NCI-H748 (cell line): ENCODE results near the gene ZCRB1.
"Not testable (repeated sequence)": the region's sequence is repeated elsewhere in the genome, so short reads cannot be mapped to it uniquely, and the experiment has no call there.

Experiments
- DNase-seq: peaks from one replicate; lab custom pipeline; 2025; ENCODE audit not compliant: unreplicated experiment; lab: John Stamatoyannopoulos, UW

Gene ZCRB1, protein sequence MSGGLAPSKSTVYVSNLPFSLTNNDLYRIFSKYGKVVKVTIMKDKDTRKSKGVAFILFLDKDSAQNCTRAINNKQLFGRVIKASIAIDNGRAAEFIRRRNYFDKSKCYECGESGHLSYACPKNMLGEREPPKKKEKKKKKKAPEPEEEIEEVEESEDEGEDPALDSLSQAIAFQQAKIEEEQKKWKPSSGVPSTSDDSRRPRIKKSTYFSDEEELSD

DNA sequence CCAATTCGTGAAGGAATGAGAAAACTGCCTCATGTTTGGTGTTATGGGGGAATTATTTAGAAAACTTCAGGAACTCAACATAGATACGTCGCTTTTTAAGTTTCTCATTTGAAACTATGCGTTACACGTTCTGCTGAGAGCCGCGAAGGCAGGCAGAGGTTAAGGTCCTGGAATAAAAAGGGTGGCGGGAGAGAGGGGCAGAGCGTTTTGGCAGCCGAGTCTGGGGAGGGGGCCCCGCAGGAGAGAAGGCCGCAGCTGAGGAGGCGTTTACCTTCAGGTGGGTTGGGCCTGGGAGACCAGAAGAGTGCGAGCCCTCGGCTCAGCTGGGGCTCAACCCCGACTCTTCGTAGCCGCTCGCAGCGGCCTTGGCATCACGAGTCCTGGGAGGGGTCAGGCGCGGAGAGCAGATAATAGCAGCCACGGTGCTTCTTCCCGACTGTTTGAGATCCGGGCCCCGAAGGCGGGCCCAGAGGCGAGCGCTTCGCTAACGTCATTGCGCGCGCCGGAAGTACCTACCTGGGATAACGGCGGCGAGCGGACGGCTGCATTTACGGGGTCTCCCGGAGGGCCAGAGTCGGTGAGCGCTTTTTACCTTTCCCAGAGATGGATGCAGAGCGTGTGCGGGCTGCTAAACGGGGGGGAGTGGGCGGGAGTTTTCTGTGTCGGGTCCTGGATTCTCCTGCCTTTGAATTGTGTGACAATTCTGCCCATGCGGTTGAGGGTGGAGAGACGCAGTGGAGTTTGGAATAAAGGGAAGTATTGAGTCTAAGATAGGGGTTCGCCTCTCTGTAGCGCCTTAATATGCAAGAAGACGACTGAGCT is at the start of gene ZCRB1, which contains the start of gene PPHLN1:
Gene ZCRB1 (minus strand): TSS at position 442 of the 822 bp plus-strand sequence. CDS start 1,992 bp downstream, outside the sequence.
Gene PPHLN1 (plus strand): TSS at position 515 of the 822 bp plus-strand sequence. CDS start 9,736 bp downstream, outside the sequence.
- peak; percentile 97 for DNase-seq

DNA sequence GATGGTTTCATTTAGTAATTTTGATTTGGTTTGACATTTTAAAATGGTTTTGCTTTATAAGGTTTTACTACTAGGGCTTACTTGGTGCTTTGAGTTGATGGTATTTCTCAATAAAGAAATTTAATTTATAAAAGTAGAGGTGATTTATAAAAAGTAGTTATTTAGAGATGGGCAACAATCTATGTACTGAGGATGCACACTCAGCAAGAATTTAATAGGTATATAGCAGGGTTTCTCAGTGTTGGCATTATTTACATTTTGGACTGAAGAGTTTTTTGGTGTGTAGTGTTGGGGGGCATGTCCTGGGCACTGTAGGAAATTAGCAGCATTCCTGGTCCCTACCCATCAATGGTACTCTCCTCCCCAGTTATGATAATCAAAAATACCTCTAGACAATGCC is 47.8 kb upstream of the ZCRB1 start:
- no peak for DNase-seq

DNA sequence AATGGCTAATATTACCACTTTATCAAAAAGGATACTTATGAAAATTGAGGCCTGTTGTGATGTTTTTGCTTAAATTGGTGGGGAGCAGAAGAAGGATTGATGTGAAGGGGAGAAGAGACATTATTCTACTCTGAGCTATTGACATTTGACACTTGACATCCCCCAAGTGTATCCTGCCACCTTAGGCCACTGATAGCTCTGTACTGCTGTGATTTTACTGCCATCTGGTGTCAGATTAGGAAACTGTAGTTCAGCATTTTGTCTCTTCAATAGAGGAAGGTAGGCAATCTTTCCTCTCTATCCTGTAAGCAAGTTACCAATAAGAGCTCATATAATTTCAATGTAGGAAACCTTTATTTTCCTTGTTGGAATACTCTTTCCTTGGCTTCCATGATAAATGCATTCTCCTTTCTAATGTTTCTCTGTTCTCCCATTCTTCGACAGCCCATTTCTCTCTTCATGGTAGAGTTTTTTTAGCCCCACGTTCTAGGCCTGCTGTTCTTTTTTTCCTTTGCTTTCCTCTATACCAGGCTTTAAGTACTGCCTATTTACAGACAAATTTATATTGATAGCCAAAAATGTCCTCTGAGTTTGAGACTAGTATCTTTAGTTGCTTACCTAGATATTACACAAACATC is 46.4 kb upstream of the ZCRB1 start:
- peak; percentile 71 for DNase-seq

GRCh38 chr12:42370013-42370412 is 44.1 kb upstream of the ZCRB1 start:
- no peak for DNase-seq

DNA sequence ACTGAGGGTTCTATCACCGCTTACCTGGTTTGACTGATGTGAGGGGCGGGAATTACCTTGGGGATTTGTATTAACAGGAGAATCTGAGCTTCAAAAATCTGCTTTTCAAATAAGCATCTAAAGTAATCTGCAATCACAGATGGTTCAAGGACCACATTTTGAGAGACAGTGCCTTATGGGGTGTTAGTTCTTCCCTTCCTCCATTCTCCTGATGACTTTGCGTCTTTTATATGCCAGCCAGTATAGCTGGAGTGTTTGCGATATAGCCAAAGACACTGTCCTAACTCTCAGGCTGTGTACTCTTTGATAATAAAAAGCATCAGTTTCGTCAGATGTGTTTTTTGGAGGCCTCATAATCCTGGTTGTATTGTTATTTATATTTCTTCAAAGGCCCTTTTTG is 39.6 kb upstream of the ZCRB1 start:
- no peak for DNase-seq

GRCh38 chr12:42364692-42365091 is 38.8 kb upstream of the ZCRB1 start:
- no peak for DNase-seq

- no peak for DNase-seq
Observed at GRCh38 chr12:42362647-42363260, 36.9 kb upstream of the ZCRB1 start.

DNA sequence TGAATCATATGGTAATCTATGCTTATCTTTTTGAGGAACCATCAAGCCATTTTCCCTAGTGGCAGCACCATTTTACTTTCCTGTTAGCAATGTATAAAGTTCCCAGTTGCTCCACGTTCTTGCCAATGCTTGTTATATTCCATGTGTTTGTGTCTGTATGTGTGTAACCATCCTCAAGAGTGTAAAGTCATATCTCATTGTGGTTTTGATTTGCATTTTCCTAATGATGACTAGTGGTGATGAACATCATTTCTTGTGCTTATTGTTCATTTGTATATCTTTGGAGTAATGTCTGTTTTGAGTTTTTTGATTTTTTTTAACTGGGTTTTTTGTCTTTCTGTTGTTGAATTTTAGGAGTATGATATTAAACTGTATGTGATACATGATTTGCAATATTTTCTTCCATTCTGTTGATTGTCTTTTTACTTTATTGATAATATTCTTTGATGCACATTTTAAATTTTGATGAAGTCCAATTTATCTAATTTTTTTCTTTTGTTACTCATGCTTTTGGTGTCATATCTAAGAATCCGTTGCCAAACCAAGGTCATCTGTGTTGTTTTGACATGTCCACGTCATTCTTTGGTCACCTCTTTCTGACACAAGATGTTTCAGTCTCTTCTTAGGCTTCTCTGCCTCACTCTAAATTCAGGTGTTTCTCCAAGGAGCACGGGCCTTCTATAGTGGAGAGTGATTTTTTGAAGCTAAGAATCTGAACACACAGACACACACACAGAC is 36.2 kb upstream of the ZCRB1 start:
- DNase-seq = no peak

DNA sequence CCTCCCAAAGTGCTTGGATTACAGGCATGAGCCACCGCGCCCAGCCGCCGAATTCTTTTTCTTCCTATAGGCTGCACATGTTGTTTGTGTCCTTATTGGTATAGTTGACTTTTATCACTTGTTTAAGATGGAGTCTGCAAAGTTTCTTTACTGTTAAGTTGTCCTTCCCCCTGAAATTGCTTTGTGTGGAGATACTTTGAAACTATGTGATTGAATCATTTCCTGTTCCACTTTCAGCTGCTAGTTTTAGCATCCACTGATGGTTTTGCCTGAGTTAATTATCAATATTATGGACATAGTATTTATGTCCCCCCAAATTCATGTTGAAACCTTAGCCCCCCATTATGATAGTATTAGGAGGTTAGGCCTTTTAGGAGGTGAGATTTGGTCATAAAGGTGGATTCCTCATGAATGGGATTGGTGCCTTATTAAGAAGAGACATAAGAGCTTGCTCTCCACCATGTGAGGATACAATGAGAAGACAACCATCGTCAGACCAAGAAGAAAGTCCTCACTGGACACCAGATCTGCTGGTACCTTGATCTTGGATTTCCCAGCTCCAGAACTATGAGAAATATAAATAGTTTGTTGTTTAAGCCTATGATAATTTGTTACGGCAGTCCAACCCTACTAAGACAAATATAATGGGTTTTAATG is 35.0 kb upstream of the ZCRB1 start:
- no peak for DNase-seq

DNA sequence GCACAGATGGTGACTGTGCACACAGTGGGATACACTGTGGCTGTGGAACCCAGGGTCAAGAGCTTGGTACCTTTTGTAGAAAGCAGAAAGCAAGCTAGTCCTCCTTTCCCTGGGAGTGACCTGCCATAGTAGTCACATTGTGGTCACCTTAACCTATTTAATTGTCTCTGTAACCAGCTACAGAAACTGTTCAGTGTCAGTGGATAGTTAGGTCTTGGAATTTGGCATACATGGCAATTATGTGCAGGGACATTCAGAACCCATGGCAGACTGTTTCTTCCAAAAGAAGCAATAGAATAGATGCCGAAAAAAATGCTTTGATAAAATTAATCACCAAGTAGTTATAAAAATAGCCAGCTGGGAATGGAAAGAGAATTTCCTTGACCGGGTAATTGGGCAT is 30.4 kb upstream of the ZCRB1 start:
- no peak for DNase-seq

GRCh38 chr12:42350021-42350407 is 24.1 kb upstream of the ZCRB1 start:
- not testable (repeated sequence) for DNase-seq

GRCh38 chr12:42349119-42350020 is 23.5 kb upstream of the ZCRB1 start:
- peak; percentile 12 for DNase-seq

DNA sequence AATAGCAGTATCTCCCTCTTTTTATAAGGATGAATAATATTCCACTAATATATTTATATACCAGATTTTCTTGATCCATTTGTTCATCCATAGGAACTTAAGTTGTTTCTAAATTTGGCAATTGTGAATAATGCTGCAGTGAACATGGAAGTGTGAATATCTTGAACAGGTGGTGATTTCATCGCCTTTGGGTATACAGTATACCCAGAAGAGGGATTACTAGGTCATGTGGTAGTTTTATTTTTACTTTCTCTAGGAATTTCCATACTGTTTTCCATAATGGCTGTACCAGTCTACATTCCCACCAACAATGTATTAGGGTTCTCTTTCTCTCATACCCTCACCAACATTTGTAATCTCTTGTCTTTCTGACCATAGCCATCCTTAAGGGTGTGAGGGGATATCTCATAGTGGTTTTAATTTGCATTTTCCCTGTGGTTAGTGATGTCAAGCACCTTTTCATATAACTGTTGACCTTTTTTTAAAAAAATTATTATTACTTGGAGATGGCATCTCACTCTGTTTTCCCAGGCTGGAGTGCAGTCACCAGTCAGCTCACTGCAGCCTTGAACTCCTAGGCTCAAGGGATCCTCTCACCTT is 20.6 kb upstream of the ZCRB1 start:
- DNase-seq = no peak

GRCh38 chr12:42343721-42344120 is 17.8 kb upstream of the ZCRB1 start:
- no peak for DNase-seq

- DNase-seq = no peak
Observed at GRCh38 chr12:42342028-42342427, 16.1 kb upstream of the ZCRB1 start.

DNA sequence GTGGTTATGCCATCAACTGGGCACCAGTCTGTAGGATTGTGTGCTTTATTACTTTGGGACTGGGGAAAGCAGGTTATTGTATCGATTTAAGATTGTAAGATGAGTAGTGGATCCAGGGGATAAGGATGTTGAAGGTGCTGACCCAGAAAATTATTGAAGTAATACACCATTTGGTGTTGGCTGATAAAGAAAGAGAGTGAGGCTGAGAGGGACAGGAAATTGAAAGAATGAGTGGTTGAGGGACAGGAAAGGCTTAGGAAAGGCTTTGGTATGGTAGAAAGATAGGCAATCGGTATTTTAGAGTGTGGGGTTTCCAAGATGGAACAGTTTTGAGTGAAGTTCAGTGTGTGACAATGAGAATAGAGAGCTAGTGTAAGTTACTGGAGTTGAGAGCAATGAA is 12.4 kb upstream of the ZCRB1 start:
- no peak for DNase-seq

- no peak for DNase-seq
Observed at GRCh38 chr12:42336286-42336685, 10.4 kb upstream of the ZCRB1 start.

- DNase-seq = peak; percentile 57
Observed at GRCh38 chr12:42332301-42333285, 6.7 kb upstream of the ZCRB1 start.
